Measurements from ENCODE around the gene PTCRA.
"Not testable (repeated sequence)": the region's sequence is repeated elsewhere in the genome, so short reads cannot be mapped to it uniquely, and the experiment has no call there.

The PTCRA gene

DNA sequence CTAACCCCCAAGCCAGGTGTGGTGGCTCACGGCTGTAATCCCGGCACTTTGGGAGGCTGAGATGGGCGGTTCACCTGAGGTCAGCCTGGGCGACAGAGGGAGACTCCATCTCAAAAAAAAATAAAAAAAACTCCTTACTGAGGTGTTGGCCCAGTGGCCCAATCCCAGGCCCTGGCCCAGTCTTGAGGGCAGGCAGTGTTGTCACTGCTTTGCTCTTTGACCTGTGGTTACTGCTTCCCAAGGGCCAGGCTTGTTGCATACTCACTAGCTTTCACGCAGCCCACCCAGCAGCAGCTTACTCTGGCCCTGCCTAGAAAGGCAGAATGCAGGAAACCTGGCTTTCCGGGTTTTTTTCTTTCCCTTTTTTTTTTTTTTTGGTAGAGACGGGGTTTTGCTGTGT is 26.6 kb downstream of the PTCRA start:
- DNase-seq, result no peak

GRCh38 chr6:42947950-42948349 is 32.1 kb downstream of the PTCRA start:
- no peak for DNase-seq

- no peak for DNase-seq
Measured at GRCh38 chr6:42952389-42952788, 36.5 kb downstream of the PTCRA start.

DNA sequence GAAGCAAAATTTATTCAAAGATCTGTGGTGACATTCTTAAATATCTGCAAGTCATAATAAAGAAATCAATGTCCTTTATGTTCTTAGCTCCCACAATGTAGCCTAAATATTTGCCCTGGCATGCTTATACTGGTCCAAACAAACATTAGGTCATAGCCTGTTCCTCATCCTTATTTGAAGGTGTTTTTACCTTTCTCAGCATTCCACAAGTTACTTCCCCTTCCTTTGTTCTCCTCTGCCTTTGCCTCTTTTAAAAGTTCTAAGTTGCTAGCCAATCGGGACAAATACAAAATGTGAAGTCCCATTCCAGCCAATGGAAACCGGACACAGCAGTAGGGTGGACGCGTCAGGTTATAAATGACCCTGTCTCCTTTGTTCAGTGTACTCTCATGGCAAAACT is 38.6 kb downstream of the PTCRA start:
- not testable (repeated sequence) for DNase-seq

DNA sequence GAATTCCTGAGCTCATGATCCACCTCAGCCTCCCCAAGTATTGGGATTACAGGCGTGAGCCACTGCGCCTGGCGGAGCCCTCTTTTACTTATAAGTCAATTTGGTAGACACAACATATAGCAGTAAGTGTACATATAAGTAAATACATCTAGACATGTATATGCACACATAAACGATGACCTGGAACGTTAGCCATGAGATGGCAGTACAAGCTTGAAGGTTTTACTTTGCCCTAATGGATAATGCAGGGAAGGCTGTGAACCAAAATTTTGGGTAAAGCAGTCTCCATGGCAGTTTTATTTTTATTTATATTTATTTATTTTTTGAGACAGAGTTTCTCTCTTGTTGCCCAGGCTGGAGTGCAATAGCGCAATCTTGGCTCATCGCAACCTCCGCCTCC is 42.3 kb downstream of the PTCRA start:
- DNase-seq, result no peak

- DNase-seq, result no peak
Measured at GRCh38 chr6:42959917-42960242, 44.0 kb downstream of the PTCRA start.

DNA sequence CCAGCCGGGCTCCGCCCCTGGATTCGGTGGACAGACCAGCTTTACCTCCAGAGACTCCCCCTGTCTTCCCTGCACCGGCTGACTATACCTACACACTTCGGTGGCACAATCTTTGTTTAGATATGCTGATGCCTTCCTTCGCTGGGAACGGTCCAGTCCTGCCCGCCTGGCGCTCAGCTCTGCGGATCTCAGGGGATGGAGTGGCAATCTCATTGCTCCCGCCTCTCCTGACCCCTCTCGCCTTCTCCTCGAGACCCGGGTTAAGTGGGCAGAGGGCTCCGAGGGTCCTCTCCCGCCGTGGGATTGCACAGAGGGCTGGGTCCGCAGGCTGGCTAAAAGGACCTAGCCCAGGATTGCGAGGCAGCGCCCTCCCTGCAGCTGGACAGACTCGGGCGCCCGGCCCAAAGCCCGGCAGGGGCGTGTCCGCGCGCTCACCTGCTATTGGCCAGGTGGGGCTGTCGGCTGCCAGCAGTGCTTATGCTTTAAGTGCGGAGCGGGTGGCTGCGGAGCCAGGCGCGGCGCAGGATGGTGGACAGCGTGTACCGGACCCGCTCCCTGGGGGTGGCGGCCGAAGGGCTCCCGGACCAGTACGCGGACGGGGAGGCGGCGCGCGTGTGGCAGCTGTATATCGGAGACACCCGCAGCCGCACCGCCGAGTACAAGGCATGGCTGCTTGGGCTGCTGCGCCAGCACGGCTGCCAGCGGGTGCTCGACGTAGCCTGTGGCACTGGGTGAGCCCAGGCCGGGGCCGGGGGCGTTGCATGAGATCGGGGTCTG is 44.6 kb downstream of the PTCRA start, which contains the start of gene GNMT:
GNMT (plus strand) TSS at position 512 of the 777 bp plus-strand sequence; CDS start at position 526, 14 bp downstream.
- peak in 3 of 14 donors; percentile 6 to 50 (median 14) for DNase-seq

- DNase-seq, result peak in 1 of 14 donors; percentile 40
Measured at GRCh38 chr6:42961020-42961470, 45.2 kb downstream of the PTCRA start.

DNA sequence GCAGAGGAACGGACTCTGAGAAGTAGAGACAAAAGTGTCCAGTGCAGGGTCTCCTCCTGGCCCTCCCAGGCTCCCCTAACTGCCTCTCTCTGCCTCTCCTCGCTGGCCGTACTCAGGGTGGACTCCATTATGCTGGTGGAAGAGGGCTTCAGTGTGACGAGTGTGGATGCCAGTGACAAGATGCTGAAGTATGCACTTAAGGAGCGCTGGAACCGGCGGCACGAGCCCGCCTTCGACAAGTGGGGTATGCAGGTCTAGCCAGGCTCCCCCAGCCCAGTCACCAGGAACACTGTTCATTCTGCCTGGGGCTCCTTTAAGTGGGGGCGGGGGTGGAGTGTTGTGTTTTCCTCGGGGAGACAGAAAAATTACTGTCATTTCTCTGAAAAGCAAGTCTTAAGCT is 46.2 kb downstream of the PTCRA start:
- no peak for DNase-seq

DNA sequence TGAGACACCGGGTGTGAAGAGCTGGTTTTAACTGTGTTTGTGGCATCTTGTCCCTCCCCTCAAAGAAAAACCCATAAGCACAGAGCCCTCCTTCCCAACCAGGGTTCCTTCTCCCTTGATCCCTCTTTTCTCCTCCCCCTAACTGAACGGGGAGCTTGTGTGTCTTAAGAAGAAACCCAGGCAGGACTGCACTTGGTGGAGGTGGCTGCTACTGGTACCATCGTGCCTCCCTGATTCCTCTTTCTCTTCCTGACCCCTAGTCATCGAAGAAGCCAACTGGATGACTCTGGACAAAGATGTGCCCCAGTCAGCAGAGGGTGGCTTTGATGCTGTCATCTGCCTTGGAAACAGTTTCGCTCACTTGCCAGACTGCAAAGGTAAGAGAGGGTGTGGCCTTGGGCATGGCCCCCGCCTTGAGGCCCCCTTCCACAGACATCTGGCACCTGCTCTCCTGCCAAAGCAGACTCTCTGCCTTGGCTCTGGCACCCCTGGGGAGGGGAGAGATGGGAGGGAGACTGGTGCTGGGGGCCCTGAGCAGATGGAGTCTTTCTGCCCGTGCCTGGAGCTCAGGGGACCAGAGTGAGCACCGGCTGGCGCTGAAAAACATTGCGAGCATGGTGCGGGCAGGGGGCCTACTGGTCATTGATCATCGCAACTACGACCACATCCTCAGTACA is 46.8 kb downstream of the PTCRA start:
- DNase-seq, result no peak

- DNase-seq, result no peak
Measured at GRCh38 chr6:42963179-42963854, 47.5 kb downstream of the PTCRA start.

DNA sequence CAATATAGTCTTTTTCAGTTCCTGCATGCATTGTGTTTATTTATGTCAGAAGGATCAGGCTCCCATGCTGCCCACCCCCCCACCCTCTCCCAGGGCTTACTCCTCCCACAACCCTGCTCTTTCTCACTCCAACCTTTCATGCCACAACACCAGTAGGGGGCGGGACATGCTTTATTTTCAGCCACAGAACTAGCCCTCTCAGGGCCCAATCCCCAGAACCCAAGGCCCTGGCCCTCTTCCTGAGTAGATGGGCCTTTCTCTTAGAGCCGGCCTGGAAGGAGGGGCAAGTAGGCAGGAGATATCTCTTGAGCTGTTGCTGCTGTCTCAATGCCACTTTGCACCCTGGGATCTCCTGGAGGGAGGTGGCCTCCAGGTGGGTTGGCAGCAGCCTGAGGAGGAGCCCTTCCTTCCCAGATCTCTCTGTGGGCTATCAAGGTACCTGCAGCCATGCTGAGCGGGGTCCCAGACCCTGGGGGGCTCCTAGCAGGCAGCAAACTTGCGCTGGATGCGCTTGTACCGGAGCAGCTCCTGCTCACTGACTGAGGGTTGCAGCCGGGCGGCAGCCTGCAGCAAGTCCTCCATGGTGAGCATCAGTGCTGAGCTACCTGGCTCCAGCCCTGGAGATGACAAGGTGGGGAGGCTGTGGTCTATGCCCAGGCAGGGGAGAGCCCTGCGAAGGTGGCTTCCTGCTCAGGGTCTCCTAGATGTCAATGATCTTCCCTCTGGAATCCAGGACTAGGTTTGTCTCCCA is 48.2 kb downstream of the PTCRA start:
- DNase-seq, result no peak

DNA sequence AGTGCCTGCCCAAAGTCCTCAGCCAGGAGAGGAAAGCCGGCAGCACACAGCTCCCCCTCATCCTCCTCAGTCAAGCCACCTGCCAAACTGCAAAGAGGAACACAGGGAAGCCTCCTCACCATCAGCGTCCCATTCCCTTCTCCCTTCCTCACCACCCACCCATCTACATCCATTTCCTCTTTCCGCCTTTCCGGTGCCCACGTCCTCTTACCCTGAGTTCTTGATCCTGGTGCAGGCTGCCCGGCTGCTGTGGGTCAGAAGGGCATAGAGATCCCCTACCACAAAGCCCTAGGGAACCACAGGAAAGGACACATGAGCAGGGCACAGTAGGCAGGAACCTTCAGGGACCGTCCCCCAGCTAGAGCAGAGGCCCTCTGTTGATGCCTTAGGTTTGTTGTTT is 50.7 kb downstream of the PTCRA start:
- no peak for DNase-seq

DNA sequence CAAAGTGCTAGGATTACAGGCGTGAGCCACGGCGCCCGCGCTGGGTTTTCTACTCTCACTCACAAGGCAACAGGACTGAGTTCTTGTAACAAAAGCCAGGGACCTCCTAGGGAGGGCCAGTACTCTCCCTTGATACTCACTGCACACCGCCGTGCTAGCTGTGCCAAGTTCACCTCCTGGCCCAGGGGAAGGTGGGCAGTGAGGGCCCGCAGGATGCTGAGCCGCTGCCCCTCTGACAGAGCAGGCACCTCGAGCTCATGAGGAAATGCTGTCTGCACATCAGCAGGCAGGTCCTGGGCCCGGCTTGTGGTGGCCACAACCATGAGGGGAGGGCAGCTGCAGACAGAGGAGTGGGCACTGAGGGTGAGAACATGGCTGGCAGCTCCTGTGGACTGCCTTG is 51.4 kb downstream of the PTCRA start:
- no peak for DNase-seq

- DNase-seq, result no peak
Measured at GRCh38 chr6:42968126-42968701, 52.4 kb downstream of the PTCRA start.

- DNase-seq, result no peak
Measured at GRCh38 chr6:42968783-42969182, 52.9 kb downstream of the PTCRA start.

DNA sequence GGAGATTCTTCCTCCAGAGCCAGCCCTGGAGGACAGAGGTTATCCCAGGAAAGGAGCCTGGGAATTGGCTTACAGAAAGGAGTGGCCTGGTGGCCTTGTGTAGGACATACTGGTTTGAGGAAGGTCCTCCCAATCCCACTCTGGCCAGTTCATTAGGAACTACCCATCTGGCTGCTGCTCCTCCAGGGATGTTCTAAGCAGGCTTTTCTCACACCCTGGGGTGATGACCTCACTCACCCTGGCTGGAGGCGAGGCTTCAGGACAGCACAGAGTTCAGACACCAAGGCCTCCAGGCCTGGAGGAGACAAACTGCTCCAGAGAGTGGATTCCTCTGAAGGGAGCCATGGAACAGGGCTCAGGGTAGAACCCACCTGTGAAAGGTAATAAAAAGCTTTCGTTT is 53.6 kb downstream of the PTCRA start:
- DNase-seq, result no peak

DNA sequence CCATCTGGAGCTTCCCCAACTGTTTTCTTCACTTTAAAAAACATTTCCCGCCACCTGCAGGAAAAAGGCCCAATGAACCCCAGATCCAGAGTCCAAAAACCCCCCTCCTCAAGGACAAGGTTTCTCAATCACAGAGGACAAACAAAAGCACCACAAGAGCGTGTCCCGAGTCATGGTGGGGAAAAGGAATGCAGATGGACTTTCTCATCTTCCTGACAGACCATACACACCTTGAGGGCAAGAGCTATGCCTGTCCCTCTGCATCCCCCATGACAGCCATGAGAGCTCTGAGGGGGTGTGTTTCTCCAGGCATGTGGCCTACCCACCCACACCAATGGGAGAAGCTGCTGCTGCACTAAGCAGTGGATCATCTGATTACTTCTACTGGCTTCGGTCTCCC is 54.1 kb downstream of the PTCRA start:
- no peak for DNase-seq

DNA sequence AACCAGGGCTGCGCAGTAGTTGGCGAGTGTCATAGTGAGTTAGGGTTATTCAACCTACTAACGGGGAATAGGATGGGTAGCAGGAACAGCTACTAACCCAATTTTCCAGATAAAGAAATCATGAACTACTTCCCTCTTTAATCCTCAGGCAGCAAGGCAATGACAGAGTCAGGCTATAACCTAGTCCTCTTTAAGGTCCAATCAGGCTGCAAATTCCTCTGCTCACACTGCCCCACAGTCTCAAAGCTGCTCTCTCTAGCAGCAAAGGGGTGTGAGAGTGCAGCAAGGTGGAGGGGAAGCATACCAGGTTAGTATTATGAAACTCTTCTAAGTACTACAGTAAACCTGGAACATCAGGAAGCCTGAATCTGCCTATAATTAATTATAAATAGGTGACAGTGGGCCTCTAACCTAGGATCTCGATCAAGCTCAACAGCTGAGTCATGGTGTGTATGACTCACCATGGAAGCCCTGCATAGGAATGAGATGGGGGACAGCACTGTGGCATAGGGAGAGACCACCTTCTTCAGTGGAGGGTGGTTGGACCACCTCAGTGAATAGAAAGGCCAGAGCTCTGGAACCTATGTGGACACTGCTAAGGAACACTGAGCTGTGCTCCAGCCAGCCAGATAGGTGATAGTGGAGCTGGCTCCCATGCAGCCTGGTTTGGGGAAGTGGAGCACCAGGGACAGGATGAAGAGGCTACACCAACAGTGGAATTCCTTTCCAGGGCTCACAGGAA is 55.2 kb downstream of the PTCRA start:
- no peak for DNase-seq

- no peak for DNase-seq
Measured at GRCh38 chr6:42971746-42972327, 56.0 kb downstream of the PTCRA start.

DNA sequence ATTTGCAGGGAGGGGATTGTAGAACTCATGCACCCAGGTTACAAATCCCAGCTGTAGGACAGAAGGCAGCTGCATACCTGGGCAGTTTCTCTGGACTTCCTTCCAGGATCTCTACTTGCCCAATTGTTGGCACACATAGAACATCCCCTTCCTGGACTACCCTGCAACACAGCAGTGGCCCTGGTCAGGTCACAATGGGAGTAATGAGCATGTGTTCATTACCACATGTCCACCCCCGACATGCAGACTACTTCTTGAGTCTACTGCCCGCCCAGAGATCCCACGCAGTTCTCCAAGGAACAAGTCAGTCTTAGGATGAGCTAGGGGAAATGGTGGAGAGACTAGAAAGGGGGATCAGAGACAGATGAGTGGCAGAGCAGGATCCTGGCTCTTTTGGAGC is 58.1 kb downstream of the PTCRA start:
- DNase-seq, result no peak

Measured in C1 segment of cervical spinal cord (tissue), 14 donors.